HFF-Myc (cell line): Measurements from ENCODE around the gene THBS1.

ENCODE experiments used
- DNase-seq: peaks from one replicate; pipeline ENCODE4 v3.0.0-alpha.2; 2011; ENCODE audit warnings: low read depth; ENCODE audit errors: extremely low read depth
- H3K4me3 ChIP-seq: replicated peaks from 2 replicates; pipeline ENCODE4 v1.5.1; 2011; ENCODE audit warnings: low read depth, mild to moderate bottlenecking, control low read depth, low read length
- CTCF ChIP-seq: IDR thresholded peaks from 2 replicates; pipeline ENCODE4 v1.5.1; 2012; ENCODE audit warnings: mild to moderate bottlenecking, low read depth, low read length, control low read depth; ENCODE audit errors: missing control alignments

THBS1 gene

GRCh38 chr15:39628144-39628508, 47.2 kb downstream of the THBS1 start:
- no peak for DNase-seq
- H3K4me3 ChIP-seq, result no peak overlapping the region
- peak; percentile 39 for TF ChIP-seq CTCF

GRCh38 chr15:39628546-39629257, 47.8 kb downstream of the THBS1 start:
- no peak for DNase-seq
- no peak for TF ChIP-seq CTCF
- no peak overlapping the region for H3K4me3 ChIP-seq

GRCh38 chr15:39629371-39629770, 48.5 kb downstream of the THBS1 start:
- H3K4me3 ChIP-seq, result no peak overlapping the region
- TF ChIP-seq CTCF, result no peak
- no peak for DNase-seq

- no peak for TF ChIP-seq CTCF
- H3K4me3 ChIP-seq, result no peak overlapping the region
- no peak for DNase-seq
Observed at GRCh38 chr15:39629906-39630305, 49.0 kb downstream of the THBS1 start.

GRCh38 chr15:39631357-39631756, 50.5 kb downstream of the THBS1 start:
- no peak for TF ChIP-seq CTCF
- no peak for DNase-seq
- H3K4me3 ChIP-seq, result no peak overlapping the region

GRCh38 chr15:39638041-39638440, 57.2 kb downstream of the THBS1 start:
- TF ChIP-seq CTCF, result no peak
- H3K4me3 ChIP-seq, result no peak overlapping the region
- DNase-seq, result no peak

GRCh38 chr15:39639037-39639436, 58.2 kb downstream of the THBS1 start:
- no peak overlapping the region for H3K4me3 ChIP-seq
- no peak for DNase-seq
- TF ChIP-seq CTCF, result no peak
